GM23338 (cell line): Measurements from ENCODE around the gene KIF19.

Experiments used
- EZH2 ChIP-seq: fragments of 200-600 bp; sonication (generic); IDR thresholded peaks from one replicate; pipeline ENCODE4 v1.8.0; 2017; ENCODE audit warnings: antibody characterized with exemption, mild to moderate bottlenecking, low read depth; ENCODE audit not compliant: unreplicated experiment
- TF ChIP-seq, protein P1 (sequence below), 2 experiments: fragments of 200-600 bp in 1 of 2; sonication (generic) in 1 of 2; conservative IDR thresholded peaks; 2 replicates each; pipeline versions ENCODE4 v1.5.1 to v1.6.1; 2016 to 2017; ENCODE audit warnings: antibody characterized with exemption in 2 of 2, low read depth in 2 of 2, mild to moderate bottlenecking in 2 of 2, moderate library complexity in 1 of 2
- TF ChIP-seq, protein P2 (sequence below): IDR thresholded peaks from one replicate; pipeline ENCODE4 v1.6.1; 2018; ENCODE audit warnings: antibody characterized with exemption; ENCODE audit not compliant: unreplicated experiment

DNA sequence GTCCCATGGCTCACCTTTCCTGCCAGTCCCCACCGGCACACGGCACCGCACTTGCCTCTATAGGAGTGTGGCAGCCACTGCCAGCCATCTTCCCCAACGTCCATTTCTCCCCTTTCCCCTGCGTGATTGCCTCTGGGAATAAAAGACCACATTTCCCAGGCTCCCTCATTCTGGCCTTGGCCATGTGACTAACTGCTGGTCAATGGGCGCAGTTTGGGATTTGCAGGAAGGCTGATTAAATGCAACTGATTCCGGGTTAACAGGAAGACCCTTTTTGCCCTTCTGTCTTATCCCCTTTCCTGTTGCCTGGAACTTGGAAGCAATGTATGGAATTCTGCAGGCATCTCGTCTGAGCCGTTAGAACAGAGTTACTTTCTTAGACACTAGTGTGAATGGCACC is 32.7 kb downstream of the KIF19 start:
- TF ChIP-seq EZH2: no peak
- TF ChIP-seq, protein P1, sequence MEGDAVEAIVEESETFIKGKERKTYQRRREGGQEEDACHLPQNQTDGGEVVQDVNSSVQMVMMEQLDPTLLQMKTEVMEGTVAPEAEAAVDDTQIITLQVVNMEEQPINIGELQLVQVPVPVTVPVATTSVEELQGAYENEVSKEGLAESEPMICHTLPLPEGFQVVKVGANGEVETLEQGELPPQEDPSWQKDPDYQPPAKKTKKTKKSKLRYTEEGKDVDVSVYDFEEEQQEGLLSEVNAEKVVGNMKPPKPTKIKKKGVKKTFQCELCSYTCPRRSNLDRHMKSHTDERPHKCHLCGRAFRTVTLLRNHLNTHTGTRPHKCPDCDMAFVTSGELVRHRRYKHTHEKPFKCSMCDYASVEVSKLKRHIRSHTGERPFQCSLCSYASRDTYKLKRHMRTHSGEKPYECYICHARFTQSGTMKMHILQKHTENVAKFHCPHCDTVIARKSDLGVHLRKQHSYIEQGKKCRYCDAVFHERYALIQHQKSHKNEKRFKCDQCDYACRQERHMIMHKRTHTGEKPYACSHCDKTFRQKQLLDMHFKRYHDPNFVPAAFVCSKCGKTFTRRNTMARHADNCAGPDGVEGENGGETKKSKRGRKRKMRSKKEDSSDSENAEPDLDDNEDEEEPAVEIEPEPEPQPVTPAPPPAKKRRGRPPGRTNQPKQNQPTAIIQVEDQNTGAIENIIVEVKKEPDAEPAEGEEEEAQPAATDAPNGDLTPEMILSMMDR (conservative IDR thresholded peaks at IDR 0.05; ENCODE audit: low read depth in 2 of 2): no peak
- TF ChIP-seq, protein P2, sequence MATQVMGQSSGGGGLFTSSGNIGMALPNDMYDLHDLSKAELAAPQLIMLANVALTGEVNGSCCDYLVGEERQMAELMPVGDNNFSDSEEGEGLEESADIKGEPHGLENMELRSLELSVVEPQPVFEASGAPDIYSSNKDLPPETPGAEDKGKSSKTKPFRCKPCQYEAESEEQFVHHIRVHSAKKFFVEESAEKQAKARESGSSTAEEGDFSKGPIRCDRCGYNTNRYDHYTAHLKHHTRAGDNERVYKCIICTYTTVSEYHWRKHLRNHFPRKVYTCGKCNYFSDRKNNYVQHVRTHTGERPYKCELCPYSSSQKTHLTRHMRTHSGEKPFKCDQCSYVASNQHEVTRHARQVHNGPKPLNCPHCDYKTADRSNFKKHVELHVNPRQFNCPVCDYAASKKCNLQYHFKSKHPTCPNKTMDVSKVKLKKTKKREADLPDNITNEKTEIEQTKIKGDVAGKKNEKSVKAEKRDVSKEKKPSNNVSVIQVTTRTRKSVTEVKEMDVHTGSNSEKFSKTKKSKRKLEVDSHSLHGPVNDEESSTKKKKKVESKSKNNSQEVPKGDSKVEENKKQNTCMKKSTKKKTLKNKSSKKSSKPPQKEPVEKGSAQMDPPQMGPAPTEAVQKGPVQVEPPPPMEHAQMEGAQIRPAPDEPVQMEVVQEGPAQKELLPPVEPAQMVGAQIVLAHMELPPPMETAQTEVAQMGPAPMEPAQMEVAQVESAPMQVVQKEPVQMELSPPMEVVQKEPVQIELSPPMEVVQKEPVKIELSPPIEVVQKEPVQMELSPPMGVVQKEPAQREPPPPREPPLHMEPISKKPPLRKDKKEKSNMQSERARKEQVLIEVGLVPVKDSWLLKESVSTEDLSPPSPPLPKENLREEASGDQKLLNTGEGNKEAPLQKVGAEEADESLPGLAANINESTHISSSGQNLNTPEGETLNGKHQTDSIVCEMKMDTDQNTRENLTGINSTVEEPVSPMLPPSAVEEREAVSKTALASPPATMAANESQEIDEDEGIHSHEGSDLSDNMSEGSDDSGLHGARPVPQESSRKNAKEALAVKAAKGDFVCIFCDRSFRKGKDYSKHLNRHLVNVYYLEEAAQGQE: no peak
